Gastrocnemius medialis (tissue), 4 donors: ENCODE data around the gene BAZ2B. TPM values are rescaled to one million over a fixed set of nuclear protein-coding genes. Genes with fewer than 3 reads are reported as not detected.

Experiments used
- ATAC-seq, 2 donors: fragments of 150-250 bp; one replicate each; pipeline ENCODE4 v1.9.1; 2016
- DNase-seq, 2 donors: peaks; one replicate each; pipeline ENCODE4 v3.0.0-alpha.2; 2019
- H3K27ac ChIP-seq, 4 donors: fragments of 200-600 bp; sonication (generic); 1 replicate in 1 of 4; 2 replicates in 3 of 4; pipeline ENCODE4 v1.5.1; 2016 to 2018; ENCODE audit warnings: mild to moderate bottlenecking in 2 of 4, moderate library complexity in 1 of 4
- H3K27me3 ChIP-seq, 3 donors: fragments of 200-600 bp; sonication (generic) in 2 of 3; 1 replicate in 1 of 3; 2 replicates in 2 of 3; pipeline versions ENCODE4 v1.5.1 to v1.6.0; 2016 to 2019; ENCODE audit warnings: mild to moderate bottlenecking in 1 of 3, moderate library complexity in 1 of 3
- H3K36me3 ChIP-seq, 2 donors: fragments of 200-600 bp; sonication (generic) in 1 of 2; one replicate each; pipeline ENCODE4 v1.5.1; 2017 to 2018
- H3K4me1 ChIP-seq, 2 donors: fragments of 200-600 bp; sonication (generic) in 1 of 2; one replicate each; pipeline ENCODE4 v1.5.1; 2016 to 2017; ENCODE audit warnings: mild to moderate bottlenecking in 2 of 2
- H3K4me3 ChIP-seq, 4 donors: fragments of 200-600 bp; sonication (generic) in 3 of 4; 1 replicate in 1 of 4; 2 replicates in 3 of 4; pipeline ENCODE4 v1.5.1; 2016 to 2019; ENCODE audit warnings: mild to moderate bottlenecking in 2 of 4
- H3K9me3 ChIP-seq, 3 donors: fragments of 200-600 bp; sonication (generic) in 2 of 3; 1 replicate in 1 of 3; 2 replicates in 2 of 3; pipeline ENCODE4 v1.5.1; 2016 to 2019
- POLR2A ChIP-seq, 2 donors: fragments of 450-650 bp; IDR thresholded peaks; one replicate each; pipeline ENCODE4 v1.6.1; 2017; ENCODE audit warnings: antibody characterized with exemption in 2 of 2, mild to moderate bottlenecking in 2 of 2, moderate library complexity in 2 of 2
- in situ Hi-C, 4 donors: fragments of 200-750 bp; cut with MboI; loops; one replicate each; pipeline versions ENCODE4 v1.15.0 to v1.8.0; 2017; ENCODE audit warnings: low sequenced_read_pairs in 4 of 4
- intact Hi-C: fragments of 100-400 bp; cut with DNase I; formaldehyde crosslinking; loops from one replicate; pipeline ENCODE4 v1.15.1; 2023; ENCODE audit warnings: low total_unique reads
- total RNA-seq, 4 donors: library from RNA; depleted of rRNA; stranded (reverse); fragments of >200 nt; gene quantifications; one replicate each; pipeline versions ENCODE4 v1.1.0 to v1.2.3, GENCODE V29; 2016
- TF ChIP-seq, protein P1 (sequence below), 5 experiments: fragments of 450-650 bp in 3 of 5; fragments of 200-600 bp in 2 of 5; sonication (generic) in 2 of 5; IDR thresholded peaks in 4 of 5; conservative IDR thresholded peaks in 1 of 5; 1 replicate in 4 of 5; 2 replicates in 1 of 5; pipeline ENCODE4 v1.5.1; 2016 to 2019; ENCODE audit warnings: antibody characterized with exemption in 5 of 5, mild to moderate bottlenecking in 3 of 5, moderate library complexity in 3 of 5

Gene BAZ2B
- total RNA-seq, 4 donors from 2014 or later: 27.6 to 57.2 (median 52.3) TPM

GRCh38 chr2:159457589-159457988 lies 158.8 kb downstream of the BAZ2B start:
- intact Hi-C loops: no loop called here
- H3K4me3 ChIP-seq: no peak overlapping the region
- no peaks in the 10 kb centered on the region for H3K9me3 ChIP-seq
- H3K27ac ChIP-seq: no peak overlapping the region
- H3K36me3 ChIP-seq: no peaks in the 10 kb centered on the region
- no peaks in the 10 kb centered on the region for H3K27me3 ChIP-seq
- in situ Hi-C loops: no loop called here
- ATAC-seq (no peak), DNase-seq (no peak)
- H3K4me1 ChIP-seq: peaks cover 17 to 20% of the 10 kb centered on the region in 2 donors
- TF ChIP-seq, protein P1, sequence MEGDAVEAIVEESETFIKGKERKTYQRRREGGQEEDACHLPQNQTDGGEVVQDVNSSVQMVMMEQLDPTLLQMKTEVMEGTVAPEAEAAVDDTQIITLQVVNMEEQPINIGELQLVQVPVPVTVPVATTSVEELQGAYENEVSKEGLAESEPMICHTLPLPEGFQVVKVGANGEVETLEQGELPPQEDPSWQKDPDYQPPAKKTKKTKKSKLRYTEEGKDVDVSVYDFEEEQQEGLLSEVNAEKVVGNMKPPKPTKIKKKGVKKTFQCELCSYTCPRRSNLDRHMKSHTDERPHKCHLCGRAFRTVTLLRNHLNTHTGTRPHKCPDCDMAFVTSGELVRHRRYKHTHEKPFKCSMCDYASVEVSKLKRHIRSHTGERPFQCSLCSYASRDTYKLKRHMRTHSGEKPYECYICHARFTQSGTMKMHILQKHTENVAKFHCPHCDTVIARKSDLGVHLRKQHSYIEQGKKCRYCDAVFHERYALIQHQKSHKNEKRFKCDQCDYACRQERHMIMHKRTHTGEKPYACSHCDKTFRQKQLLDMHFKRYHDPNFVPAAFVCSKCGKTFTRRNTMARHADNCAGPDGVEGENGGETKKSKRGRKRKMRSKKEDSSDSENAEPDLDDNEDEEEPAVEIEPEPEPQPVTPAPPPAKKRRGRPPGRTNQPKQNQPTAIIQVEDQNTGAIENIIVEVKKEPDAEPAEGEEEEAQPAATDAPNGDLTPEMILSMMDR (IDR thresholded peaks at IDR 0.05 in 4 of 5, conservative IDR thresholded peaks at IDR 0.05 in 1 of 5): no peak
- no peak for TF ChIP-seq POLR2A (IDR thresholded peaks at IDR 0.05)

DNA sequence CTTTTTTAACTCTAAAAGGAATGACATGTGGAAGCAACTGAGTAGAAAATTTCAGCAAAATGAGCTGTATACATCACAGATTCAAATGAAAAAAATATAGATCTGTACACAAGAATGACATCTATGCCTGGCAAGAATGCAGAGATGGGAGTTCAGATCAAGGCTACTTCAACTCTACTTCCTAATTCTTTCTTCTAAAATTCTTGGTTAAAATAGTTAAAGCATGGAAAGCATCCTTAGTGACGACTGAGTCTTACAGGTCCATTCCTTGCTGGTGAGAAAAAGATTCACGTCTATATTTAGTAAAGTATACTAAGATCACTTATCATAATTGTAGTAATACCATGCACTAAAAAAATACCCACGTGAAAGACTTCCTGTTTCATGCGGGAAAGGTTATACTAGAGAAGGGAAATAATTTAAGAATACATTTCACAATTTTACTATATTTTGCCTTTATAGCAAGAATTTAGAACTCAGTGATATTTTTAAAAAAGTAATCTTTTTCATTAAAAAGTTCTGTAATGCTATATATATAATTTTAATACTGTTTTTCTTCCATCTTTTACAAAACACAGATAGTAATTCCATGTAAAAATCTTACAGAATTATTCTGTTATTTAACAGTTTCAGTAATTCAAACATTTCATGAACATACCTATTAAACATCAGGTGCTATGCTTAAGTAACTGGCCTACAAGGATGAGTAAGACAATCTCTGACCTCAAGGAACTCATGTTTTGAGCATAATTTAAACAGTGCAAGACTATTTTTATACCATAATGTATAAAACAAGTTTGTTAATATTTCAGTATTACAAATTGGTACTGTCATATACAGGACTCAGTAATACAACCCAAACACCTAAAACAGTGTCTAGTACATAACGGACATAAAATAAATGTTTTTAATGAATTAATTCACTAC lies 159.6 kb downstream of the BAZ2B start:
- DNase-seq: no peak
- Histone ChIP-seq H3K36me3 (no peaks in the 10 kb centered on the region), H3K9me3 (no peaks in the 10 kb centered on the region), H3K27me3 (no peaks in the 10 kb centered on the region), H3K4me3 (no peak overlapping the region), H3K4me1 (peaks cover 17 to 20% of the 10 kb centered on the region in 2 donors), H3K27ac (no peak overlapping the region)
- no peak for ATAC-seq
- intact Hi-C loops: no loop called here
- TF ChIP-seq POLR2A (IDR thresholded peaks at IDR 0.05): no peak
- TF ChIP-seq, protein P1 (IDR thresholded peaks at IDR 0.05 in 4 of 5, conservative IDR thresholded peaks at IDR 0.05 in 1 of 5): no peak
- in situ Hi-C loops: no loop called here

DNA sequence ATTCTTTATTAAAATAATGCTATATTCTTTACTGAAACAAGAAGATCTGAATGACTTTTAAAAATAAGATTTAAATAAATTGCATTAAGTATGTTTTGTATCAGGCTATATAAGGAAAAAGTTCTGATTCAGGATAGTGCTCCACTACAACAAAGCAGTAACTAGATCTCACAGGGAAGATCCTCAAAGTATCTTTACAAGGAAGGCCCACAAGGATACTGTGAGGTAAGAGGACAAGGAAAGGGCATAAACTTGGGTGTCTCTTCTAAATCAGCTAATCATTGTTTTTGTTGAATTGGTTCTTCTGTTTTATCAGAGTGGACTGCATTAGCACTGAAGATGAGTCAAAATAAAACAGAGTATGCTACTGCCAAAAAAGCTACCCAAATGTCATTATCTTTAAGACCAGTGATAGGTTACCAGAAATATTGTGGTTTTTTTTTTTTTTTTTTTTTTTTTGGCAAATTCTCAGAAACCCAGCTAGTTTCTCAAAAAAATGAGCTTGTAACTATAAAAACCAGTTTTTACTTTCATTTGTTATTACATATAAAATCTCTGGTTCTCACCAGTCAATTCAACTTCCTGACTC lies 160.9 kb downstream of the BAZ2B start:
- no peaks in the 10 kb centered on the region for H3K27me3 ChIP-seq
- TF ChIP-seq, protein P1 (IDR thresholded peaks at IDR 0.05 in 4 of 5, conservative IDR thresholded peaks at IDR 0.05 in 1 of 5): no peak
- no peak for TF ChIP-seq POLR2A (IDR thresholded peaks at IDR 0.05)
- no peak overlapping the region for H3K27ac ChIP-seq
- DNase-seq (no peak), ATAC-seq (no peak)
- no peaks in the 10 kb centered on the region for H3K9me3 ChIP-seq
- intact Hi-C loops: no loop called here
- in situ Hi-C loops: no loop called here
- H3K36me3 ChIP-seq: no peaks in the 10 kb centered on the region
- H3K4me1 ChIP-seq: peaks cover 17 to 20% of the 10 kb centered on the region in 2 donors
- H3K4me3 ChIP-seq: no peak overlapping the region

- TF ChIP-seq POLR2A (IDR thresholded peaks at IDR 0.05): no peak
- TF ChIP-seq, protein P1 (IDR thresholded peaks at IDR 0.05 in 4 of 5, conservative IDR thresholded peaks at IDR 0.05 in 1 of 5): no peak
- Histone ChIP-seq H3K4me1 (peaks cover 11 to 20% of the 10 kb centered on the region in 2 donors), H3K9me3 (no peaks in the 10 kb centered on the region), H3K27me3 (no peaks in the 10 kb centered on the region), H3K4me3 (no peak overlapping the region), H3K27ac (no peak overlapping the region), H3K36me3 (no peaks in the 10 kb centered on the region)
- in situ Hi-C loops (no loop called here), intact Hi-C loops (no loop called here)
- DNase-seq: no peak
- ATAC-seq: no peak
Observed at GRCh38 chr2:159454185-159454584, 162.2 kb downstream of the BAZ2B start.
